ENCODE measurements around the gene IQCF6.
A peak's percentile ranks its signal among the peaks of the same experiment; 100 is the strongest.
"Not testable (repeated sequence)": the region's sequence is repeated elsewhere in the genome, so short reads cannot be mapped to it uniquely, and the experiment has no call there.

IQCF6 gene

DNA sequence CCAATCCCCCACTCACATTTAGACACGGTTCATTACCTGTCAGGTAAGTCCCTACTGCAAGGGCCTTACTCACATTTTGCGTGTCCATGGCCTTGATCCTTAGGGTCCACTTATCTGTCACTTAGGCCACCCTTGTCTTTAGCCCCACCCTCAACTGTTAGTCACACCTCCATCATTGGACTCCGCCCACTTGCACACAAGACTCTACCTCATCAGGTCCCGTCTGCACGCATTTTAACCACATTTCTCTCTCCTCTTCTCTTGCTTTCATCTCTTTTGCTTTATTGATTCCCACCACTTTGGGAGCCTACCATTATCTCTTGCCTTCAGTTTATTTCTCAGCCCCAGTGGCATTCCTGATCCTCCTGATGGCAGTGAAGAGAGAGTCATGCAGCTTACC lies at the start of gene IQCF6:
Gene IQCF6 (minus strand): TSS at position 101 of the 400 bp plus-strand sequence. CDS start 13 bp downstream, at position 88.
- FAIRE-seq = no peak

DNA sequence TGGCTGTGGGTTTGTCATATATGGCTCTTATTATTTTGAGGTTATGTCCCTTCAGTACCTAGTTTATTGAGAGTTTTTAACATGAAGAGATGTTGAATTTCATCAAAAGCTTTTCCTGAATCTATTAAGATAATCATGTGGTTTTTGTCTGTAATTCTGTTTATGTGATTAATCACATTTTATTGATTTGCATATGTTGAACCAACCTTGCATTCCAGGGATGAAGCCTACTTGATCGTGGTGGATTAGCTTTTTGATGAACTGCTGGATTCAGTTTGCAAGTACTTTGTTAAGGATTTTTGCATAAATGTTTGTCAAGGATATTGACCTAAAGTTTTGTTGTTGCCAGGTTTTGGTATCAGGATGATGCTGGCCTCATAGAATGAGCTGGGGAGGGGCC lies 49.3 kb upstream of the IQCF6 start:
- FAIRE-seq = no peak

GRCh38 chr3:51819709-51820406 lies 40.8 kb upstream of the IQCF6 start:
- FAIRE-seq = no peak

GRCh38 chr3:51819151-51819550 lies 40.1 kb upstream of the IQCF6 start:
- FAIRE-seq = no peak

GRCh38 chr3:51817375-51817774 lies 38.3 kb upstream of the IQCF6 start:
- no peak for FAIRE-seq

- FAIRE-seq = no peak
Measured at GRCh38 chr3:51816723-51817122, 37.7 kb upstream of the IQCF6 start.

GRCh38 chr3:51815614-51816013 lies 36.6 kb upstream of the IQCF6 start:
- no peak for FAIRE-seq

- FAIRE-seq = no peak
Measured at GRCh38 chr3:51814034-51814433, 35.0 kb upstream of the IQCF6 start.

DNA sequence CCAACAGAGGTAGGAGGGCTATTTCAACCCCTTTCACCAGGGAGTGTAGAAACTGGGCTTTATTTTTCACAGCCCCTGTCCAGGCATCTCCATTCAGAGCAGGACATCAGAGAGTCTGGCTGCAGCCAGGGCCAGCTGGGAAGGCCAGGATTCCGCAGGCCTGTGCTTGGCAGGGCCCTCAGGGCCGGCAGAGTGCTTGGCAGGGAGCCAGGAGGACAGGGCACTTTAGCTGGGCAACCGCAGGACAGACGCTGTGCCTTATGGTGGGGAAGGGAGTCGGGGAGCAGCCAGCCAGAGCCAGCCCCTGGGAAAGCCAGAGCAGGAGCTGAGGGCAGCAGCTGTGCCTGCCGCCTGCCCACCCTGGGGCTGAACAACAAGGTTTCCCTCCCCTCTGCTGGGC lies 34.5 kb upstream of the IQCF6 start:
- no peak for FAIRE-seq

DNA sequence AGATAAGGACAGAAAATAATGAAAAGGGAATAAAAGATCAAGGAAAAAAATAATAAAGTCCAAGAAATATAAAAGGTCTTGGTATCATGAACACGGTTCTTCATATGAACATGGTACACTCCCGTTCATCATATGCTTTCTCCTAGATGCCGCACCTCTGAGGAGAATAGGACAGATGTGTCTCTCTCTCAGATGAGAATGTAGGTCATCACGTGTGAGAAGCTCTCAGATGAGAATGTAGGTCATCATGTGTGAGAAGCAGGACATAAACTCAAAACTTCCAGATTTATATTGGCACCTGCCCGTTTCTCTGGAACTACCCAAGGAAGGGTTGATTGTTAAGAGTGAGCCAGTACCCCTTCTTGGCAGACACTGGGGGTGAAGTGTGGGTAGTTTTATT lies 29.9 kb upstream of the IQCF6 start:
- FAIRE-seq = no peak

DNA sequence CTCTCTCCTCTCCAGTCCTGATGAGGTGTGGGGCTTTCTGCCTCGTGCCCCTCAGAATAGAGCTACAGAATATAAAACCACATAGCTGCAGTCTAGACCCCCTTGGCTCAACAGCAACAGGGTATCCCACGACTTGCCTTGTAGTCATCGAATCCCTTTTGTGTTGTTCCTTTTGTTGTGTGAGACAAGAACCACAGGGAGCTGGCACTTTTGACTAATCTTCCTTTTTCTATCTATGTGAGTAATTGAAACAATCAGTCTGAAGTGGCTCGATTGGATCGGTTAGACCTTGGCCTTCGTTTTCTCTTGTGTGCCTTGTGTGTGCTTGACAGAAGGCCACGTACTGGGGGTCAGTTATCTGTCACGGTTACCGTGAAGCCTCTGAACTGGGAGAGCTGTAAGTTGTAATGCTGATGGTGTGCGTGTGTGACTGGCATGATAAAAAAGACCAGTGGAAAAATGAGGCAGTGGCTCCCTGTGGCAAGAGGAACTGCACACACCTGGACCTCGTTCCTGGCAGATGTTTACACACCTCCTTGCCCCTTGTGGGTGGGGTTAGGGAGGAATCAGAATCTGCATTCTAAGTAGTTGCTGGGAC lies 23.2 kb upstream of the IQCF6 start:
- FAIRE-seq = no peak

DNA sequence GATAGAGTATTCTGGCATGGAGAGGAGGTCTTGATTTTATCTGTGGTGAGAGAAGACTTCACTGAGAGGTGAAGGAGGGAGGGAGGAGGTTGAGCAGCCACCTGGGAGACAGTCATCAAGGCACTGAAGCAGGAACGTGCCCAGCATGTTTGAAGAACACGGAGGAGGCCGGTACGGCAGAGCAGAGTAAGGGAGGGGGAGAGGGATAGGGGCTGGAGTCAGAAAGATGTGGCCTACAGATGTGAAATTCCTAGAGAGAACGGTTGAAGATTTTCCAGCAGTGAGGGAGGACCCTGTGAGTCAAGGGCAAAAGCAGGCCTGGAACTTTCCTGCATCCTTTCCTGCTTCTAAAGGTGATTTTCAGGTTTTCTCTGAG lies 21.7 kb upstream of the IQCF6 start:
- no peak for FAIRE-seq

DNA sequence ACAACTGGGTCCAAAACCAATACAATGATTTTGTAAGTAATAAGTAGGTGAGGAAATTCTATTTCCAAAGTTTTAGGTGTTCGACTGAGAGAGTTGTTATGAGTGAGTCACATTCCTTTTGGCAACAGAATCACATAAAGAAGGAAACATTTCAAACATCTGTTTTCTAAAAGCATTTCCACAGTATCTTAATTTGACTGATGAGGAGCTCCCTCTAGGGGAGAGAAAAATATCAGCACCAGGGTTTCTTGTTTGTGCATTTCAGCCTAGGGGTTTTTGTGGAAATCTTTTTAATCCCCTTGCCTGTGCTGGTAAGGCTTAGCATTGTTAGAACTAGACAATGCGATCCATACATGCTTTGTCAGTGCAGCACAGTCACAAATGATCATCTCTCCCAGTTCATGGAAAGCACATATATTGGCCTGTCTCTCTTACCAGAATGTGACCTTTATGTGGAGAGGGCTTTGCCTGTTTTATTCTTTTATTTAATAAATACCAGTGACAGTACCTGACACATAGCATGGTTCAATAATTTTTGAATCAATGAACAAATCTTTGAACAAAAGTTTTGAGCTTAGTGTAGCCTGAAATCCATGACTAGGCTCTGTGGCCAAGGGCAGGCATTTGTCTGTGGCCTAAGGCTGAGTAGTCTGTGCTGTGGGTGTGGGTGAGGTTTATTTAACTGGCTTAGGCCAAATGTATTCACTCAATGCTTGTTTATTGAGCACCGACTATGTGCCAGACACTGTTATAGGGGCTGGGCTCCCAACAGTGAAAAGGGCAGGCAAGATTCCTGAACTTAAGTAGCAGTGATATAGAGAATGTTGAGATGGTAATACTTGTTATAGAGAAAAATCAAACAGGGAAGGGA lies 21.1 kb upstream of the IQCF6 start:
- FAIRE-seq = peak; percentile 86

DNA sequence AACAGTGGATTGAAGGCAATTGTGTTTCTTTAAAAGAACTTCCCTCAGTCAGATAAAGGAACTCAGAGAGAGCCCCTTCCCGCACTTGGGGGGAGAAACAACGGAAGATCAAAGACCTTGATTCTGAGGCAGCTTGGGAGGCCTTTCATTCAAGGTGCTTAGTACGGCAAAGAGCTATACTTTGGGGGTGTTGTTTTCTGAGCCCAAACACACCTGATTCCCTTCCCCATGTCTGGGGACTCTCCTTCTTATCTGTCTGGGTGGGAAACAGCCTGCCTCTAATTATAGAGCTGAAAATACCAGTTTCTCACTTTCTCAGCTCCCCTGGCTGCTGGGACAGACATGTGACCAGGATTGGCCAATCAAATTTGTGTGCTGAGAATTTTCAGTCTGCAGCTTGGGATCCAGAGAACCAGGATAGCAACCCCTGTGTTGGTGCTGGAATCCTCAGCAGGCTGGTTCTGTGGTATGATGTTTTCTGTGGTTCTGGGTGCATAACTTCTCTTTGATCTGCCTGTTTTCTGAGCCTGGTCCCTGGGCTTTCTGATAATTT lies 19.4 kb upstream of the IQCF6 start:
- no peak for FAIRE-seq

DNA sequence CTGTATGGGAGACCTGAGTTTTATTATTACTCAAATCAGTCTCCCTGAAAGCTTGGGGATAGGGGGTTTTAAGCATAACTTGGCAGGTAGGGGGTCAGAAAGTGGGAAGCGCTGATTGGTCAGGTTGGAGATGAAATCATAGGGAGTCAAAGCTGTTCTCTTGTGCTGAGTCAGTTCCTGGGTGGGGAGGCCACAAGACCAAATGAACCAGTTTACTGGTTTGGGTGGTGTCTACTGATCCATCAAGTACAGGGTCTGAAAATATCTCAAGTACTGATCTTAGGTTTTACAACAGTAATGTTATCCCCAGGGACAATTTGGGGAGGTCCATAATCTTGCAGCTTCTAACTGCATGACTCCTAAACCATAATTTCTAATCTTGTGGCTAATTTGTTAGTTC lies 17.8 kb upstream of the IQCF6 start:
- no peak for FAIRE-seq

- FAIRE-seq = no peak
Measured at GRCh38 chr3:51794206-51794605, 15.2 kb upstream of the IQCF6 start.

GRCh38 chr3:51792206-51792605 lies 13.2 kb upstream of the IQCF6 start:
- no peak for FAIRE-seq

DNA sequence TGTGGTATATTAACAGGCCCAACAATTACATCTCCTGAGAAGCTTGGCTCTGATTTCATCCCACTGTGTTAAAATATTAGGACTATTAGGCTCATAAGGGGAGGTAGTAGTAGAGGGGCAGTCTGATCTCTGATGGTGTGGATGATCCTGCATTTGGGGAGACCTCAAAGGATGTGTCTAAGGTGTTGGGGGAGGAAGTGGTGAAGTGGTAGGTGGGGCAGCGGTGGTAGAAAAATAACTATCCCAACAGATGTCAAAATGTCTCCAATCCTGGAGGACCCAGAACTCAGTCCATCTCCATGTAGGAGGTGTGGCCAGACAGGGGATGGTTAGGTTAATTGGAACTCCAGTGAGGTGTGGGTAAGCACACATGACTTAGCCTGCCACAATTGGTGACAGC lies 10.4 kb upstream of the IQCF6 start:
- FAIRE-seq = no peak

DNA sequence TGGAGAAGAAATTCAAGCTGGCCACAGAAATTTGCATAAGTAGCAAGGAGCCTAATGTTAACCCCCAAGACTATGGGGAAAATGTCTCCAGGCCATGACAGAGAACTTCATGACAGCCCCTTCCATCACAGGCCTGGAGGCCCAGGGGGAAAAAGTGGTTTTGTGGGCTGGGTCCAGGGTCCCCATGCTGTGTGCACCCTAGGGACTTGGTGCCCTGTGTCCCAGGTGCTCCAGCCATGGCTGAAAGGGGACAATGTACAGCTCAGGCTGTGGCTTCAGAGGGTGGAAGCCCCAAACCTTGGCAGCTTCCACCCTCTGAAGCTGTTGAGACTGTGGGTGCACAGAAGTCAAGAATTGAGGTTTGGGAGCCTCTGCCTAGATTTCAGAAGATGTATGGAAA lies 8.5 kb upstream of the IQCF6 start:
- FAIRE-seq = not testable (repeated sequence)

DNA sequence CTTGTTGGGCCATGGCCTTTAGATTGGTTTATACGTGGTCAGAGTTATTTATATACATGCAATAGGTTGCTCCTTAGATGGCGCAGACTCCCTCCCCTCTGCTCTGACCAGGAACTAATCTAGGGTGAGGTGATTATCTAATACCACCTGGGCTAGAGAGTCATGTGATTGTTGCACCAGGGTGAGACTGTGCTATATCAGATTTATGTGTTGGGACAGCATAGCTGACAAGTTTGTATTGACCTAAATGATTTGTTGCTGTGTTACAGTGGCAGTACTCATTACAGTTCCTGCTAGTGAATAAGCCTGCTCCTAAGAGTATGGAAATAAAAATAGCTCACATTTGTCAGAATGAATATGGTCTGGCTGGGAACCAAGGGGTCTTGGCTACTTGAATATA lies 7.2 kb upstream of the IQCF6 start:
- FAIRE-seq = no peak

GRCh38 chr3:51778554-51778953 lies 483 bp downstream of the IQCF6 start:
- FAIRE-seq = no peak

- FAIRE-seq = no peak
Measured at GRCh38 chr3:51777985-51778384, 1.1 kb downstream of the IQCF6 start.

DNA sequence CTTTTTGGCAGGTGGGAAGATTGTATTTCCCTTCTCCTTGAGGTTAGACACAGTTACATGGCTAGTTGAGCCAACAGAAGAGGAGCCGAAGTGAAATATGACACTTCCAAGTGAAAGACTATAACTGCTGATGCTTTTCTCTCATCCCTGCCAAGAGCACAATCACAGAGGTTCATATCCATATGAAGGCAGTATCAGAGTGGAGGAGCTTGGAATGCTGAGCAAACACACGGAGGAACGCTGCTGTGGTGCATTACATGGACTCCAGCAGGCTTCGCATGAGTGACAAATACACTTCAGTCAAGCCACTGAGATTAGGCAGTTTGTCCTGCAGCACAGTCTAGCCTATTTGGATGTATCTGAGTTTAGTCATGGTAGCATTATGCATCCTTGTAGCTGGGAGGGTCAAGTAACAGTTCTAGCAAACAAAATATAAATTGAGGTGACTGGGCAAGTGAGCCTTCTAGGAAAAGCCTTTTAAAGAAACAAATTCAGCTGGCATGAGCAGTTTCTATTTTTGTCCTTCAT lies 5.4 kb downstream of the IQCF6 start:
- no peak for FAIRE-seq
